Esophagus (tissue), 2 donors: ENCODE results near the gene IGLON5. TPM values are rescaled to one million over a fixed set of nuclear protein-coding genes. Genes with fewer than 3 reads are reported as not detected.

Source experiments
- H3K27ac ChIP-seq, 2 donors: one replicate each; pipeline ENCODE4 v1.5.1; 2013; ENCODE audit warnings: low read depth in 2 of 2, mild to moderate bottlenecking in 2 of 2, inconsistent platforms in 1 of 2, low read length in 1 of 2, moderate library complexity in 1 of 2
- H3K27me3 ChIP-seq, 2 donors: one replicate each; pipeline ENCODE4 v1.6.1; 2013; ENCODE audit warnings: low read length in 2 of 2, control low read depth in 1 of 2, mild to moderate bottlenecking in 1 of 2; ENCODE audit not compliant: insufficient read depth in 2 of 2, control insufficient read depth in 1 of 2
- H3K36me3 ChIP-seq, 2 donors: one replicate each; pipeline ENCODE4 v1.6.1; 2013; ENCODE audit warnings: low read length in 1 of 2; ENCODE audit not compliant: control insufficient read depth in 2 of 2, insufficient read depth in 2 of 2
- H3K4me1 ChIP-seq, 2 donors: one replicate each; pipeline ENCODE4 v1.6.1; 2013; ENCODE audit warnings: low read length in 1 of 2; ENCODE audit not compliant: control insufficient read depth in 2 of 2, insufficient read depth in 2 of 2
- H3K4me3 ChIP-seq, 2 donors: one replicate each; pipeline ENCODE4 v1.5.1; 2013; ENCODE audit warnings: low read length in 2 of 2, mild to moderate bottlenecking in 2 of 2, low read depth in 1 of 2, moderate library complexity in 1 of 2
- H3K9me3 ChIP-seq, 2 donors: one replicate each; pipeline ENCODE4 v1.6.1; 2013; ENCODE audit warnings: mild to moderate bottlenecking in 2 of 2, low read depth in 1 of 2, low read length in 1 of 2, moderate library complexity in 1 of 2; ENCODE audit not compliant: control insufficient read depth in 2 of 2, insufficient read depth in 1 of 2
- WGBS, 2 donors: extraction: QIAGEN DNeasy Blood & Tissue Kit; methylation state at CpG; one replicate each; pipeline ENCODE4 v1.1.7; 2013; 5-methylcytosine and 5-hydroxymethylcytosine counted together
- polyA plus RNA-seq, 2 donors: library from polyadenylated mRNA; stranded (reverse); fragments of 200-250 nt; gene quantifications; one replicate each; pipeline ENCODE4 v1.2.3, GENCODE V29; 2013
- donor health status: healthy with polysubstance abuse.
- donor health status: Bipolar disorder and iron deficiency.

Gene IGLON5
- polyA plus RNA-seq, 2 donors, result 0.15 to 0.22 TPM

DNA sequence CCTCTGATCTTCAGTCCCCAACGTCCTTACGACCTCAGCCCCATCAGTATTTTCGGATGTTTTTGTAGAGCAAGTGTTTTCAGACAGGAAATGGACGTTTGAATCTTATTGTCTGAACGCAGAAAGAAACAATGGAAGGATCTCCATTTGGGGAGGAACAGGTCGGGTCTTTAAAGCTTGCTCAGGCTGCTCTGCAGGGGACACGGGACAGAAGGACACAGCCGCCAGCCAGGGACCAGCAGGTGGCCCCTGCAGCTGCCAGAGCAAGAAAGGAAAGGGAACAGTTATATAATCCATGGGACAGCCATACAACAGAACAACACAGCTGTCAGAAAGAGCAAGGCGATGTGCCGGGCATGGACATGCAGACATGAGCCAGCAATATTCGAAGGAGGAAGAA, 18.5 kb upstream of the IGLON5 start:
- no peaks in the 10 kb centered on the region for H3K4me1 ChIP-seq
- H3K27me3 ChIP-seq, result no peaks in the 10 kb centered on the region
- no peaks in the 10 kb centered on the region for H3K36me3 ChIP-seq
- 36 to 41% methylated on average over 11 of the region's 11 CpGs for WGBS, 2 donors
- H3K4me3 ChIP-seq, result no peak overlapping the region
- H3K9me3 ChIP-seq, result no peaks in the 10 kb centered on the region
- no peak overlapping the region for H3K27ac ChIP-seq

DNA sequence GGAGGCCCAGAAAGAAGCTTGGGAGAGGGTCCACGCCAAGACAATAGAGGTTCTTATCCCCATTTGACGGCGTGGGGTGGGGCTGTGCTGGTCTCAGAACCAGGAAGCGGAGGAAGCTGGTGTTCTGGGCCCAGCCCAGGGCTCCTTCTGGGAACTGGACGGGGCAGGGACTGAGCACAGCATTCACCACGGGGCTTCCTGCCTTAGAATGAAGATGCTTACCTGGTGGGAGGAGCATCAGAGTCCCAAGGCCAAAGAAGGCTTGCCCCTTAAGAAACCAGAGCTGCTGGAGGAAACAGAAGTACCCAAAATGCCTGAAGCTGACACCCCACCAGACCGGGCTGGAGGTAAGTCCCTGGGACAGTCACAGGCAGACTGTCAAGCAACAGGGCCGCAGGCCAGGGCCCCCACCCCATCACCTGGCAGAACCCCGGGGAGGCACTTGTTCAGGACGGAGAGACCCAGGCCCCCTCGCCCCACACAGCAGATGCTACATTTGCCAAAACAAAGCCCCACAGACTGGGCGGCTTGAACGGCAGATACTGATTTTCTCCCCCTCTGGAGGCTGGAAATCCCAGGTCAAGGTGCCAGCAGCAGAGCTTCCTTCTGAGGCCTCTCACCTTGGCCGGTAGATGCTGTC, 17.8 kb upstream of the IGLON5 start:
- peaks cover 0 to 2% of the 10 kb centered on the region in 2 donors for H3K9me3 ChIP-seq
- H3K4me3 ChIP-seq, result no peak overlapping the region
- H3K27me3 ChIP-seq, result no peaks in the 10 kb centered on the region
- H3K27ac ChIP-seq, result no peak overlapping the region
- no peaks in the 10 kb centered on the region for H3K36me3 ChIP-seq
- 65 to 67% methylated on average over 13 to 14 of the region's 14 CpGs for WGBS, 2 donors
- H3K4me1 ChIP-seq, result no peaks in the 10 kb centered on the region

DNA sequence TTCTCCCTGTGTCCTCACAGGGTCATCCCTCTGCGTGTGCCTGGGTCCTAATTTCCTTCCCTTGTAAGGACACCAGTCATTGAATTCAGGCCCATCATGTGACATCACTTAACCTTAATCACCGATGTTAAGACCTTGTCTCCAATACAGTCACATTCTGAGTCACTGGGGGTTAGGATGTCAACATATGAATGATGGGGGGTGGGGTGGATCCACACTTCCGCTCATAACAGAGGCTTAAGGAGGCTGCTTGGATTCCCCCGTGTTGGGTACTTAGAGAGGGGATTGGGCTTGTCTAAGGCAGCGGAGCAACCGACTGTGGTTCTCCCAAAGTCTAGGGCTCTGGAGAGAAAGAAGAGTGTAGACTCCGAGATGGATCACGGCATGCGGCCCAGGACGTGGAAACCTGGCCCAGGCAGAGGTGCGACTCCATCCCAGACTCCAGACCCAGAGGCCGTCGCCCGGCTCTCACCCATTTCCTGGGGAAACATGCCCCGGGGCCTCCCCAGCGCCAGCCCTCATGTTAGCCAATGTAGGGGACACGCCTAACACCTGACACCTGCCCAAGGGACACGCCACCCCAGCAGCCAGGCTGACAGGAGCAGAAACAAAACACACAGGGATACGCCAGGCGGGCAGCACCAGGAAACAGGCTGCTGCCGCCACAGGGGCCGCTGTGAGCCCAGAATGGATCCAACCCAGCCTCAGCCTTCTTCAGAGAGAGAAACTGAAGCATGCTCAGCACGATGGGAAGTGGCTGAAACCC, 17.1 kb upstream of the IGLON5 start:
- 63 to 64% methylated on average over 23 of the region's 23 CpGs for WGBS, 2 donors
- H3K9me3 ChIP-seq, result peaks cover 0 to 2% of the 10 kb centered on the region in 2 donors
- no peak overlapping the region for H3K27ac ChIP-seq
- no peaks in the 10 kb centered on the region for H3K27me3 ChIP-seq
- no peak overlapping the region for H3K4me3 ChIP-seq
- no peaks in the 10 kb centered on the region for H3K4me1 ChIP-seq
- H3K36me3 ChIP-seq, result no peaks in the 10 kb centered on the region

DNA sequence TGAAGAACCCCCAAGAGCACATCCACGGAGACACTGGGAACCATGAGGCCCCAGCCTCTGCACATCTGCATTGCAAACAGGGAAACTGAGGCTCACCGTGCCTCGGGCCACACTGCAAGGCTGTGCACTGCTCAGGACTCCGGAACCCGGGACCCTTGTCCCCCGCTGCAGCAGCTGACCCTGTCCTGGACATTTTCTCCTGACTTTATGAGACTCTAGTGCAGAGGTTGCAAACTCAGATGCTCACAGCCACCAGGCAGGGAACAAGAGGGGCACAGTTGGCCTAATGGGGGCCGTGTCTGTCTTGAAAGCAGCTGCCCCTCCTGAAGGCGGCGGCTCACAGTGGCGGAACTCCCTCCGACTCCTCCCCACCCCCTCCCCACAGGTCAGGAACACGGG, 16.5 kb upstream of the IGLON5 start:
- Histone ChIP-seq H3K4me1 (no peaks in the 10 kb centered on the region), H3K27me3 (no peaks in the 10 kb centered on the region)
- WGBS, 2 donors, result 52 to 57% methylated on average over 12 of the region's 12 CpGs

DNA sequence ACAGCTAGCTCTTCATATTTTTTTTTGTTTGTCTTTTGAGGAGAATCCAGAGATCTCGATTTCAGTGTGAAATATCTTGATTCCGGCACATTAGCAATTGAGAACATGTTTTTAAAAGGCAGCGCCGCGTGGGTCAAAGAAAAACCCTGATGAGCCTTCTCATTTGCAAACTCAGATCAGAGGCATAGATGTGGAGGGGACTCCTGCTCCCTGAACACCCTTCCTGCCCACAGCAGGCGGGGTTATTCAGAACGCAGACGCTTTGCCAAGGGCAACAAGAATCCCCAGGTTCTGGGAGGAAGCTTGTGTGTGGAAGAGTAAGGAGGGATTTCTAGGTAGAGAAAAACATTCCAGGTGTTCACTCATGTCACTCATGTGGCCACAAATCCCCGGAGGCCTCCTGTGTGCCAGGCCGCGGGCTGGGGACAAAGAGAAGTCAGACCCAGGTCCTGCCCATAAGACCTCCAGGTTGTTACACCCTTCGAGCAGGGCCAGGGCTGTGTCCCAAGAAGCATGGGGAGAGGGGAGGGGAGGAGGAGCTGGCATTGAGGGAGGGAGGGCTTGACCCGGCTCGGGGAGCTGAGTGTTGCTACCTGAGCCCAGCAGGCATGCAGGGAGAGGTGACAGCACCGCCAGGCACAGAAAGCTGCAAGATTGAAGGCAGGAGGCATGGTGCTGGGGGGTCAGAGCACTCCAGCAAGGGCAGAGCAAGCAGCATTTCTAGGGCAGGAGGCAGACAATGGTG, 15.9 kb upstream of the IGLON5 start:
- Histone ChIP-seq H3K27ac (no peak overlapping the region), H3K36me3 (no peaks in the 10 kb centered on the region), H3K4me3 (no peak overlapping the region), H3K27me3 (no peaks in the 10 kb centered on the region), H3K9me3 (peaks cover 0 to 2% of the 10 kb centered on the region in 2 donors), H3K4me1 (no peaks in the 10 kb centered on the region)
- 36 to 39% methylated on average over 15 of the region's 15 CpGs for WGBS, 2 donors

More for the DNA sequence above, 16.5 kb upstream of the IGLON5 start:
- no peak overlapping the region for H3K27ac ChIP-seq
- H3K9me3 ChIP-seq, result peaks cover 0 to 2% of the 10 kb centered on the region in 2 donors
- H3K4me3 ChIP-seq, result no peak overlapping the region
- no peaks in the 10 kb centered on the region for H3K36me3 ChIP-seq

DNA sequence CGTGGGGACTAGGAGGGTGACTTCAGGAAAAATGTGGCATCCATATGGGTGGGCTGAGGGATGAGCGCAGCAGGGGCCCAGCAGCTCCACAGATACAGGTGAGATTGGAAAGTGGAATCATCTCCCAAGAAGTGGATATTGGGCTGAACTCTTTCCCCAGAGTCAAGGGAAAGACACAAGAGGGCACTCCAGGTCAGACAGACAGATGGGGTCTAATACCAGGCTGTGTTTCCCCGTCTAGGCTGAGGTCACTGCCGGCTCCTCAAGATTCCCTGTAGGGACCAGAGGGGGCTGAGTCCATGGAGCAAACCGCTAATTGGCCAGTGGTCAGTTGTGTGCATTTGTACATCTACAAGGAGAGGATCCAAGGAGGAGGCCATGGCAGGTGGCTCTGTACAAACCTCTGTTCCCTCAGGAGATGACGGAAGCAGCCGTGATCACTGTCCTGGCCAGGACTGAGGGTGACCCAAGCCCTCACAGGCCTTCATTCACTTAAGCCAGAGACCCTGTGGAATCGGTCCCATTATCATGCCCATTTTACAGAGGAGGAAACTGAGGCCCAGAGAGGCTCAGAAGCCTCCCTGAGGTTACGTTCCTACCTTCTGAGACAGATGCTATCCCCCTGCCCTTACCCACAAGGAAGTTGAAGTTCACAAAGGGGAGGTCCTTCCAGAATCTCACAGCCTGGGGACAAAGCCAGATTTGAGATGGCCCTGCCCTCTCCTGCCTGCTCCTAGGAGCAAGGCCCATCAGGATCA, 14.9 kb upstream of the IGLON5 start:
- no peaks in the 10 kb centered on the region for H3K27me3 ChIP-seq
- no peaks in the 10 kb centered on the region for H3K36me3 ChIP-seq
- no peak overlapping the region for H3K4me3 ChIP-seq
- peaks cover 0 to 2% of the 10 kb centered on the region in 2 donors for H3K9me3 ChIP-seq
- H3K4me1 ChIP-seq, result no peaks in the 10 kb centered on the region
- 51 to 56% methylated on average over 9 of the region's 9 CpGs for WGBS, 2 donors
- no peak overlapping the region for H3K27ac ChIP-seq

DNA sequence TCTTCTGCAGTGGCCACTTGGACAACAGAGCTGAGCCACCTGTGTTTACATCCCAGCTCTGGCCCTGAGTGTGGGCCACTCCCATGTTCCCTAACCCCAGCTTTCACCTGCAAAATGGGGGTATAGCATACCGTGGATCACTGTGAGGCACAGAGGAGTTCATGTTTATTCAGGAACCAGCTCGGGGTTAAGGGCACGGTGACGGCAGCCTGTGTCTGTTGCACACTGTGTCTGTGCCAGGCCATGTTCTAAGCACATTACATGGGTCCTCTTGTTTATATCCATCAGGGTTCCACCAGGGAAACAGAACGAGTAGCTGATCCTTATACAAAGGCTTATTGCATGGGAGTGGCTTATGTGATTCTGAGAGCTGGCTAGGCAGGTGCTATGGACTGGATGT, 14.0 kb upstream of the IGLON5 start:
- 56 to 66% methylated on average over 5 of the region's 5 CpGs for WGBS, 2 donors
- no peak overlapping the region for H3K27ac ChIP-seq
- no peaks in the 10 kb centered on the region for H3K4me1 ChIP-seq
- H3K9me3 ChIP-seq, result peaks cover 0 to 2% of the 10 kb centered on the region in 2 donors
- H3K4me3 ChIP-seq, result no peak overlapping the region
- no peaks in the 10 kb centered on the region for H3K36me3 ChIP-seq
- H3K27me3 ChIP-seq, result no peaks in the 10 kb centered on the region

DNA sequence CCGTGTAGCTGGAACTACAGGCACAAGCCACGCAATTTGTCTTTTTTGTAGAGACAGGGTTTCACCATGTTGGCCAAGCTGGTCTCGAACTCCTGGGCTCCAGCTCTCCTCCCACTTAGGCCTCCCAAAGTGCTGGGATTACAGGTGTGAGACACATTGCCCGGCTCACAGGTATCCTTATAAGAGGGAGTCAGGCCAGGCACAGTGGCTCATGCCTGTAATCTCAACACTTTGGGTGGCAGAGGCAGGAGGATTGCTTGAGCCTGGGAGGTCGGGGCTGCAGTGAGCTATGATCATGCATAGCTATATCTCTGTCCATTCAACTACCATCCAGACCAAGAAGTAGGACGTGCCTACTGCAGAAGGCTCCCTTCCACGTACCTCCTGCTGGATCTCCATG, 10.2 kb upstream of the IGLON5 start:
- H3K4me3 ChIP-seq, result no peak overlapping the region
- H3K27ac ChIP-seq, result no peak overlapping the region
- H3K36me3 ChIP-seq, result no peaks in the 10 kb centered on the region
- H3K9me3 ChIP-seq, result peaks cover 0 to 2% of the 10 kb centered on the region in 2 donors
- no peaks in the 10 kb centered on the region for H3K27me3 ChIP-seq
- no peaks in the 10 kb centered on the region for H3K4me1 ChIP-seq
- WGBS, 2 donors, result 69 to 75% methylated on average over 7 of the region's 7 CpGs

DNA sequence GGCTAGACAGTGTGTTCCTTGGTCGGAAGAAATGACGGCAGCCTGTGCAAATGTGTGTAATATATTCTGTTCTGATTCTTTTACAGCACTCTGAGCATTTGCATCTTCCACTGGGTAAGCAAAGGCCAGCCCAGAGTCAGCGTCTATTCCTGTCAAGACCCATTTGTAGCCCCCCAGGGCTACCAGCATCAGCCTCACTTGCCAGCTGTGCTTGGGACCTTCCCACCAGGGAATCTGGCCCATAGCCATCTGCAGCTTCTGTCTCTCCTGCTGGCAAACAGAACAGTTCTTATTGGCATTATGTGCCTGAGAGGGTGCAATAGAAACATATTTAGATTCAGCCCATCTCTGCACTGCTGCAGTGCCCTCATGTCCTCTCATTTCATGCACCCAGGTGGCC, 6.0 kb upstream of the IGLON5 start:
- WGBS, 2 donors, result 73 to 81% methylated on average over 3 of the region's 3 CpGs
- H3K27me3 ChIP-seq, result no peaks in the 10 kb centered on the region

More for the DNA sequence above, 6.0 kb upstream of the IGLON5 start:
- H3K9me3 ChIP-seq, result no peaks in the 10 kb centered on the region
- H3K27ac ChIP-seq, result no peak overlapping the region
- no peaks in the 10 kb centered on the region for H3K36me3 ChIP-seq
- H3K4me1 ChIP-seq, result no peaks in the 10 kb centered on the region
- no peak overlapping the region for H3K4me3 ChIP-seq
